ENCODE data around the gene GALNT9. TPM values are rescaled to one million over a fixed set of nuclear protein-coding genes. Genes with fewer than 3 reads are reported as not detected.

The GALNT9 gene
- total RNA-seq, 1 donor from 2014 or later = 2.1 TPM

- Mint-ChIP-seq H3K27ac (ENCODE audit: unreplicated experiment) (no peak overlapping the region), H3K9me3 (ENCODE audit: unreplicated experiment) (no peaks in the 10 kb centered on the region), H3K4me1 (ENCODE audit: low read depth, unreplicated experiment) (peaks cover 3% of the 10 kb centered on the region), H3K4me3 (ENCODE audit: unreplicated experiment) (no peak overlapping the region), H3K36me3 (ENCODE audit: low read depth, unreplicated experiment) (no peaks in the 10 kb centered on the region), H3K27me3 (ENCODE audit: low read depth, unreplicated experiment) (peaks cover 51% of the 10 kb centered on the region)
- no peaks in the 10 kb centered on the region for H3K4me1 ChIP-seq (ENCODE audit: insufficient read depth, low read length)
- H3K27ac ChIP-seq (ENCODE audit: low read depth, low read length) = no peak overlapping the region
- H4K20me1 ChIP-seq (ENCODE audit: insufficient read depth, low read length) = no peaks in the 10 kb centered on the region
- no peak overlapping the region for H3K4me3 ChIP-seq (ENCODE audit: insufficient read depth, low read depth, low read length)
- TF ChIP-seq CTCF (IDR thresholded peaks at IDR 0.05; ENCODE audit: insufficient read depth, low read depth, low read length) (no peak), EZH2 (IDR thresholded peaks at IDR 0.05; ENCODE audit: insufficient read depth, low read length) (no peak)
- H3K9ac ChIP-seq (ENCODE audit: low read length) = no peak overlapping the region
- no peaks in the 10 kb centered on the region for H3K79me2 ChIP-seq (ENCODE audit: insufficient read depth, low read length)
- peaks cover 23% of the 10 kb centered on the region for H3K27me3 ChIP-seq (ENCODE audit: insufficient read depth, low read length)
- no peak overlapping the region for H2AFZ ChIP-seq (ENCODE audit: low read depth, low read length)
- no peaks in the 10 kb centered on the region for H3K36me3 ChIP-seq (ENCODE audit: insufficient read depth, low read length)
- DNase-seq (ENCODE audit: low read depth) = no peak
- FAIRE-seq = no peak
- no peaks in the 10 kb centered on the region for H3K9me3 ChIP-seq (ENCODE audit: insufficient read depth, low read depth, low read length)
- no peak overlapping the region for H3K4me2 ChIP-seq (ENCODE audit: low read length)
Observed at GRCh38 chr12:132175496-132176384, 153.6 kb downstream of the GALNT9 start.

GRCh38 chr12:132174839-132175490, 154.4 kb downstream of the GALNT9 start:
- peaks cover 5% of the 10 kb centered on the region for H3K4me1 ChIP-seq (ENCODE audit: insufficient read depth, low read length)
- no peak overlapping the region for H3K27ac ChIP-seq (ENCODE audit: low read depth, low read length)
- no peak overlapping the region for H2AFZ ChIP-seq (ENCODE audit: low read depth, low read length)
- H3K27ac Mint-ChIP-seq (ENCODE audit: unreplicated experiment) = no peak overlapping the region
- peaks cover 55% of the 10 kb centered on the region for H3K27me3 Mint-ChIP-seq (ENCODE audit: low read depth, unreplicated experiment)
- no peak overlapping the region for H3K9ac ChIP-seq (ENCODE audit: low read length)
- no peak overlapping the region for H3K4me3 Mint-ChIP-seq (ENCODE audit: unreplicated experiment)
- H3K4me1 Mint-ChIP-seq (ENCODE audit: low read depth, unreplicated experiment) = peaks cover 3% of the 10 kb centered on the region
- TF ChIP-seq CTCF (IDR thresholded peaks at IDR 0.05; ENCODE audit: insufficient read depth, low read depth, low read length) = no peak
- TF ChIP-seq EZH2 (IDR thresholded peaks at IDR 0.05; ENCODE audit: insufficient read depth, low read length) = no peak
- H3K4me2 ChIP-seq (ENCODE audit: low read length) = no peak overlapping the region
- no peaks in the 10 kb centered on the region for H3K9me3 ChIP-seq (ENCODE audit: insufficient read depth, low read depth, low read length)
- H3K4me3 ChIP-seq (ENCODE audit: insufficient read depth, low read depth, low read length) = no peak overlapping the region
- FAIRE-seq (no peak), DNase-seq (ENCODE audit: low read depth) (no peak)
- peaks cover 23% of the 10 kb centered on the region for H3K27me3 ChIP-seq (ENCODE audit: insufficient read depth, low read length)
- no peaks in the 10 kb centered on the region for H3K9me3 Mint-ChIP-seq (ENCODE audit: unreplicated experiment)
- no peaks in the 10 kb centered on the region for H3K36me3 ChIP-seq (ENCODE audit: insufficient read depth, low read length)
- H3K79me2 ChIP-seq (ENCODE audit: insufficient read depth, low read length) = no peaks in the 10 kb centered on the region
- H3K36me3 Mint-ChIP-seq (ENCODE audit: low read depth, unreplicated experiment) = no peaks in the 10 kb centered on the region
- no peaks in the 10 kb centered on the region for H4K20me1 ChIP-seq (ENCODE audit: insufficient read depth, low read length)

All from astrocyte (in vitro differentiated cells and primary cell).